Measurements from ENCODE around the gene SPTBN1. TPM values are rescaled to one million over a fixed set of nuclear protein-coding genes. Genes with fewer than 3 reads are reported as not detected.

Gene SPTBN1
- total and polyA plus RNA-seq, 2 of the 13 experiments (the other 11 are each of a cell fraction or from before 2014, with no cell fraction given) = 123 to 299 TPM

DNA sequence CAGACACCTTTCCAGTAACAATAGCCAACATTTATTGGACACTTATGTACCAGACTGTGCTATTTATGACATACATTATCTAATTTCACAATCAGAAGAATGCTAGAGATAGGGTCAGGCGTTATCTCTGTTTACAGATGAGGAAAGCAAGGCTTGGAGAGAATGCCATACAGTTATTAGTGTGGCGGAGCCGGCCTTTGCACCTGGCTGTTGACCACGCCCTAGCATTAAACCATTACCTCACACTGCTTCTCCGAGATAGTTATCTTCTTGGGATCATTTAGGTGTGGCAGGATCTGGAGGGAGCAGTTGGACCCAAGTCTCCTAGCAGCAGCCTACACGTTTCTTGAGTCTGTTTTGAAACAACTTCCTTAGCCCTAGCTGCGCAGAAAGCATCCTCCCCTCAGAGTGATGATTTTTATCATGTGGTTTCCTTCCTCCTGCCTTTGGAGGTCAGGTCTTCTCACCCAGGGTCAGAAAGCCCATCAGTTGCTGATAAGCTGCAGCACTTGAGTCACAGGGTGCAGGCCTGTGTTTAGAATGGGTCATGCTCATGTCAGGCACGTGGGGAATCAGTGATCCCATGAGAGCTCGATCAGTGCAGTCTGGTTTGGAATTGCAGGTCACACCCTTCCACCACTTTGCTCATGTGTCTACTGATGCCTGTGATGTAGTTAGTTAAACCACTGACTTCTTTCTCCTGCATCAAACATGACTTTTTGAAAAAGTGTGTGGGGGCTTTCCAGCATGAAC lies 118.2 kb downstream of the SPTBN1 start (continued):
- TF ChIP-seq ZNF30 (CRISPR knock-in tag; IDR thresholded peaks at IDR 0.05) (no peak), ZNF292 (CRISPR knock-in tag; IDR thresholded peaks at IDR 0.05; ENCODE audit: borderline replicate concordance, low read depth) (peak; percentile 72; the same call in 1 of the 2 replicates), ZBTB42 (CRISPR knock-in tag; IDR thresholded peaks at IDR 0.05) (no peak), HMG20B (CRISPR knock-in tag; conservative IDR thresholded peaks at IDR 0.05) (no peak; the same call in 1 of the 2 replicates), ZBTB44 (CRISPR knock-in tag; IDR thresholded peaks at IDR 0.05) (no peak), ZNF790 (CRISPR knock-in tag; IDR thresholded peaks at IDR 0.05; ENCODE audit: borderline replicate concordance) (no peak; the same call in 1 of the 2 replicates), ZMAT5 (CRISPR knock-in tag; IDR thresholded peaks at IDR 0.05; ENCODE audit: borderline replicate concordance, low read depth) (no peak), ZNF562 (CRISPR knock-in tag; IDR thresholded peaks at IDR 0.05; ENCODE audit: borderline replicate concordance) (no peak), ZNF549 (CRISPR knock-in tag; IDR thresholded peaks at IDR 0.05) (no peak), JDP2 (CRISPR knock-in tag; IDR thresholded peaks at IDR 0.05; ENCODE audit: borderline replicate concordance) (no peak), NFE2 (CRISPR knock-in tag; IDR thresholded peaks at IDR 0.05) (no peak), ZNF121 (CRISPR knock-in tag; IDR thresholded peaks at IDR 0.05) (no peak), THAP11 (CRISPR knock-in tag; IDR thresholded peaks at IDR 0.05) (0 out of 2 replicates have a peak, but pooled peaks have one; percentile 28), THAP7 (CRISPR knock-in tag; IDR thresholded peaks at IDR 0.05) (no peak; the same call in 1 of the 2 replicates), TERF1 (CRISPR knock-in tag; IDR thresholded peaks at IDR 0.05) (no peak), NR2C2 (CRISPR knock-in tag; IDR thresholded peaks at IDR 0.05; ENCODE audit: borderline replicate concordance) (no peak), RARG (CRISPR knock-in tag; IDR thresholded peaks at IDR 0.05; ENCODE audit: low read depth) (no peak), ZNF670 (CRISPR knock-in tag; IDR thresholded peaks at IDR 0.05; ENCODE audit: borderline replicate concordance) (no peak), ZNF367 (CRISPR knock-in tag; IDR thresholded peaks at IDR 0.05; ENCODE audit: borderline replicate concordance) (no peak), ZNF530 (CRISPR knock-in tag; IDR thresholded peaks at IDR 0.05; ENCODE audit: low read depth) (no peak), MXD4 (CRISPR knock-in tag; IDR thresholded peaks at IDR 0.05) (no peak), MAFG (CRISPR knock-in tag; IDR thresholded peaks at IDR 0.05) (no peak), SATB2 (CRISPR knock-in tag; IDR thresholded peaks at IDR 0.05) (peak; percentile 85)
- TF ChIP-seq, protein P1, sequence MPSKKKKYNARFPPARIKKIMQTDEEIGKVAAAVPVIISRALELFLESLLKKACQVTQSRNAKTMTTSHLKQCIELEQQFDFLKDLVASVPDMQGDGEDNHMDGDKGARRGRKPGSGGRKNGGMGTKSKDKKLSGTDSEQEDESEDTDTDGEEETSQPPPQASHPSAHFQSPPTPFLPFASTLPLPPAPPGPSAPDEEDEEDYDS (CRISPR knock-in tag; IDR thresholded peaks at IDR 0.05) = peak; percentile 24; the same call in 1 of the 2 replicates
- TF ChIP-seq, protein P2, sequence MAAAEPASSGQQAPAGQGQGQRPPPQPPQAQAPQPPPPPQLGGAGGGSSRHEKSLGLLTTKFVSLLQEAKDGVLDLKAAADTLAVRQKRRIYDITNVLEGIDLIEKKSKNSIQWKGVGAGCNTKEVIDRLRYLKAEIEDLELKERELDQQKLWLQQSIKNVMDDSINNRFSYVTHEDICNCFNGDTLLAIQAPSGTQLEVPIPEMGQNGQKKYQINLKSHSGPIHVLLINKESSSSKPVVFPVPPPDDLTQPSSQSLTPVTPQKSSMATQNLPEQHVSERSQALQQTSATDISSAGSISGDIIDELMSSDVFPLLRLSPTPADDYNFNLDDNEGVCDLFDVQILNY (CRISPR knock-in tag; conservative IDR thresholded peaks at IDR 0.05) = no peak
